HCT116 (cell line): ENCODE results near the gene ZSWIM7. TPM values are rescaled to one million over a fixed set of nuclear protein-coding genes. Genes with fewer than 3 reads are reported as not detected.
A peak's percentile ranks its signal among the peaks of the same experiment; 100 is the strongest.

Experiments
- ATAC-seq: fragments of 200-7000 bp; cut with Tn5 transposase; 2 replicates; pipeline ENCODE4 v1.9.1; 2020; ENCODE audit warnings: mild to moderate bottlenecking, moderate library complexity
- BruUV-seq: library from RNA; stranded (reverse); fragments of 400-500 nt; replicated peaks from 2 replicates; lab custom pipeline; 2021; lab: Mats Ljungman, UMichigan
- CTCF ChIA-PET: fragments of 300-600 bp; sonication (Branson Sonifier 250); formaldehyde crosslinking; loops from one replicate; lab custom pipeline; 2021; ENCODE audit warnings: antibody characterized with exemption; lab: Charles Lee
- POLR2A ChIA-PET: fragments of 300-600, 350-600 bp; sonication (Branson Sonifier 250); formaldehyde crosslinking; loops from one replicate; lab custom pipeline; 2021; ENCODE audit warnings: antibody characterized with exemption; lab: Charles Lee
- RAD21 ChIA-PET, 2 experiments: fragments of 300-600 bp; sonication (Branson Sonifier 250); formaldehyde crosslinking; loops; one replicate each; lab custom pipeline; 2023; ENCODE audit warnings: low total read pairs in 2 of 2; ENCODE audit not compliant: uncharacterized antibody in 2 of 2, unreplicated experiment in 2 of 2, low non-redundant PET in 1 of 2; lab: Charles Lee
- DNase-seq: peaks from one replicate; pipeline ENCODE4 v3.0.0-alpha.2; 2010; ENCODE audit warnings: low read depth, low spot score
- H2AFZ ChIP-seq: fragments of 200-600 bp; shearing (Covaris generic), sonication (generic); 2 replicates; pipeline ENCODE4 v1.6.1; 2017; ENCODE audit warnings: low read depth, mixed run types, mixed read lengths, antibody characterized with exemption, low read length; ENCODE audit not compliant: poor library complexity, severe bottlenecking
- H3K27ac ChIP-seq: 2 replicates; pipeline ENCODE4 v1.5.1; 2012; ENCODE audit warnings: low read depth, low read length
- H3K27me3 ChIP-seq: fragments of 200-600 bp; sonication (generic); 2 replicates; pipeline ENCODE4 v1.6.1; 2016; ENCODE audit warnings: mixed run types, low read length, mixed read lengths; ENCODE audit not compliant: insufficient read depth
- H3K36me3 ChIP-seq, 2 experiments: fragments of 200-500 bp in 1 of 2; fragments of 200-600 bp in 1 of 2; sonication (Bioruptor generic) in 1 of 2; sonication (generic) in 1 of 2; 2 replicates each; pipeline versions ENCODE4 v1.5.1 to v1.6.1; 2014 to 2016; ENCODE audit warnings: low read length in 2 of 2, inconsistent platforms in 1 of 2, mixed read lengths in 1 of 2, mixed run types in 1 of 2; ENCODE audit not compliant: insufficient read depth in 2 of 2, control insufficient read depth in 1 of 2
- H3K4me1 ChIP-seq, 2 experiments: fragments of 200-600 bp in 1 of 2; sonication (generic) in 1 of 2; 2 replicates each; pipeline versions ENCODE4 v1.5.1 to v1.6.1; 2012 to 2017; ENCODE audit warnings: low read length in 2 of 2, inconsistent platforms in 1 of 2, mild to moderate bottlenecking in 1 of 2, mixed read lengths in 1 of 2, mixed run types in 1 of 2, moderate library complexity in 1 of 2; ENCODE audit not compliant: insufficient read depth in 2 of 2, control insufficient read depth in 1 of 2
- H3K4me2 ChIP-seq: fragments of 200-600 bp; sonication (generic); 2 replicates; pipeline ENCODE4 v1.6.1; 2017; ENCODE audit warnings: mixed run types, low read length, mixed read lengths
- H3K4me3 ChIP-seq, 2 experiments: fragments of 200-600 bp in 1 of 2; sonication (generic) in 1 of 2; replicated peaks in 1 of 2; 2 replicates each; pipeline ENCODE4 v1.5.1; 2011 to 2016; ENCODE audit warnings: low read length in 2 of 2, control low read depth in 1 of 2, low read depth in 1 of 2, mild to moderate bottlenecking in 1 of 2, mixed read lengths in 1 of 2, mixed run types in 1 of 2
- H3K79me2 ChIP-seq: fragments of 200-600 bp; sonication (generic); 2 replicates; pipeline ENCODE4 v1.6.1; 2017; ENCODE audit warnings: mild to moderate bottlenecking, mixed run types, low read length, moderate library complexity, mixed read lengths; ENCODE audit not compliant: insufficient read depth
- H3K9ac ChIP-seq: fragments of 200-600 bp; sonication (generic); 2 replicates; pipeline ENCODE4 v1.6.1; 2016; ENCODE audit warnings: low read length, mixed read lengths
- H3K9me2 ChIP-seq: fragments of 200-600 bp; sonication (generic), shearing (Covaris generic); 2 replicates; pipeline ENCODE4 v1.6.1; 2017; ENCODE audit warnings: mixed run types, mild to moderate bottlenecking, moderate library complexity; ENCODE audit not compliant: insufficient read depth
- H3K9me3 ChIP-seq, 2 experiments: fragments of 200-500 bp in 1 of 2; fragments of 200-600 bp in 1 of 2; sonication (Bioruptor generic) in 1 of 2; sonication (generic) in 1 of 2; 2 replicates each; pipeline ENCODE4 v1.6.1; 2014 to 2017; ENCODE audit warnings: low read length in 2 of 2, mixed read lengths in 2 of 2, inconsistent platforms in 1 of 2, low read depth in 1 of 2, mild to moderate bottlenecking in 1 of 2, mixed run types in 1 of 2, moderate library complexity in 1 of 2; ENCODE audit not compliant: control insufficient read depth in 1 of 2, insufficient read depth in 1 of 2
- H4K20me1 ChIP-seq: fragments of 200-600 bp; sonication (generic), shearing (Covaris generic); 2 replicates; pipeline ENCODE4 v1.6.1; 2017; ENCODE audit warnings: mixed run types, mild to moderate bottlenecking, moderate library complexity; ENCODE audit not compliant: insufficient read depth
- CEBPB ChIP-seq: IDR thresholded peaks from 2 replicates; pipeline ENCODE4 v1.6.1; 2012; ENCODE audit warnings: low read depth
- SRF ChIP-seq: IDR thresholded peaks from 2 replicates; pipeline ENCODE4 v1.6.1; 2012; ENCODE audit warnings: low read depth
- TCF7L2 ChIP-seq: IDR thresholded peaks from 2 replicates; pipeline ENCODE4 v1.7.0; 2011; ENCODE audit warnings: borderline replicate concordance, inconsistent platforms; ENCODE audit not compliant: insufficient read depth, insufficient read length; ENCODE audit errors: extremely low read depth
- intact Hi-C: fragments of 100-400 bp; cut with micrococcal nuclease; formaldehyde crosslinking; loops from 2 replicates; pipeline ENCODE4 v1.10.0; 2022
- total RNA-seq: library from RNA; stranded (reverse); gene quantifications from one replicate; pipeline ENCODE4 v1.2.1, GENCODE V29; 2021; ENCODE audit not compliant: unreplicated experiment
- TF ChIP-seq, protein P1 (sequence below): IDR thresholded peaks from 2 replicates; pipeline ENCODE4 v1.6.1; 2012; ENCODE audit warnings: low read depth
- TF ChIP-seq, protein P2 (sequence below), 3 experiments: fragments of 200-600 bp in 1 of 3; sonication (generic) in 1 of 3; IDR thresholded peaks in 2 of 3; conservative IDR thresholded peaks in 1 of 3; 2 replicates each; pipeline ENCODE4 v1.5.1; 2012 to 2017; ENCODE audit warnings: low read depth in 2 of 3, low read length in 2 of 3, antibody characterized with exemption in 1 of 3, borderline replicate concordance in 1 of 3, control low read depth in 1 of 3, mild to moderate bottlenecking in 1 of 3, mixed read lengths in 1 of 3, mixed run types in 1 of 3, moderate library complexity in 1 of 3; ENCODE audit not compliant: insufficient read depth in 1 of 3

The ZSWIM7 gene
- total RNA-seq, 1 experiment from 2014 or later: 33.5 TPM

DNA sequence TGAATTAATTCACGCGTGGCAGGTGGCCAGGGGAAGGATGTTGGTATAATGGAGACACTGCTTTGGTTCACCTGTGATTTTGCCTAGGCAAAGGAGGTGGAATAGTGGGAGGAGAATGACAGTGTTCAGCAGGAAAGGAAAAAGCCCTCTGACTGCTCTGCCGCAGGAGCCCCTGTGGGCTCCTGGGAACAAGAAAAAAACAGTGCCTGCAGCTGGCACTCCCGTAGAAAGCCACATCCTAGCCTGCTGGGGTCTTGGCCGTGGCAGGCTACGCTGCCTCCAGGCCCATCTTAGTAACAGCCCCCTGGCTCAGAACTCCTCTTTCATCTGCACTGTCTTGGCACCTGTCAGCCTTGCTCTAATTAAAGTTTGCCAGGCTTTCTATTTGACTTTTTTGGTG is 34.0 kb downstream of the ZSWIM7 start:
- Histone ChIP-seq H3K36me3 (peaks cover 0 to 26% of the 10 kb centered on the region in 2 experiments; a peak in 1 of 4 replicates), H3K4me2 (peak overlapping the region; percentile 80), H3K27me3 (no peaks in the 10 kb centered on the region), H3K9me3 (no peaks in the 10 kb centered on the region), H3K27ac (peak overlapping the region; percentile 92), H3K4me1 (peaks cover 76 to 95% of the 10 kb centered on the region in 2 experiments), H3K9ac (peak overlapping the region; percentile 63), H3K4me3 (peak overlapping the region in 1 of 2 experiments; percentile 18; a peak in 1 of 4 replicates), H3K9me2 (no peaks in the 10 kb centered on the region), H3K79me2 (peaks cover 99% of the 10 kb centered on the region), H2AFZ (no peak overlapping the region), H4K20me1 (no peaks in the 10 kb centered on the region)
- ChIA-PET POLR2A (interaction anchor here (1.0 to 2.7 kb wide), 7 partner anchors 11 to 473 kb away, joined by 3 to 13 read pairs (median 4); partner anchors contain the start of genes ADORA2B, TTC19 and ZSWIM7), CTCF (interaction anchor here (1.1 kb wide), 1 partner anchor 20 kb away, joined by 3 read pairs; the partner anchor contains the start of gene ADORA2B), RAD21 (no interaction called here)
- DNase-seq (no peak), ATAC-seq (no peak)
- BruUV-seq: no TSS peak
- intact Hi-C loops: no loop called here
- TF ChIP-seq SRF: no peak
- TF ChIP-seq, protein P1, sequence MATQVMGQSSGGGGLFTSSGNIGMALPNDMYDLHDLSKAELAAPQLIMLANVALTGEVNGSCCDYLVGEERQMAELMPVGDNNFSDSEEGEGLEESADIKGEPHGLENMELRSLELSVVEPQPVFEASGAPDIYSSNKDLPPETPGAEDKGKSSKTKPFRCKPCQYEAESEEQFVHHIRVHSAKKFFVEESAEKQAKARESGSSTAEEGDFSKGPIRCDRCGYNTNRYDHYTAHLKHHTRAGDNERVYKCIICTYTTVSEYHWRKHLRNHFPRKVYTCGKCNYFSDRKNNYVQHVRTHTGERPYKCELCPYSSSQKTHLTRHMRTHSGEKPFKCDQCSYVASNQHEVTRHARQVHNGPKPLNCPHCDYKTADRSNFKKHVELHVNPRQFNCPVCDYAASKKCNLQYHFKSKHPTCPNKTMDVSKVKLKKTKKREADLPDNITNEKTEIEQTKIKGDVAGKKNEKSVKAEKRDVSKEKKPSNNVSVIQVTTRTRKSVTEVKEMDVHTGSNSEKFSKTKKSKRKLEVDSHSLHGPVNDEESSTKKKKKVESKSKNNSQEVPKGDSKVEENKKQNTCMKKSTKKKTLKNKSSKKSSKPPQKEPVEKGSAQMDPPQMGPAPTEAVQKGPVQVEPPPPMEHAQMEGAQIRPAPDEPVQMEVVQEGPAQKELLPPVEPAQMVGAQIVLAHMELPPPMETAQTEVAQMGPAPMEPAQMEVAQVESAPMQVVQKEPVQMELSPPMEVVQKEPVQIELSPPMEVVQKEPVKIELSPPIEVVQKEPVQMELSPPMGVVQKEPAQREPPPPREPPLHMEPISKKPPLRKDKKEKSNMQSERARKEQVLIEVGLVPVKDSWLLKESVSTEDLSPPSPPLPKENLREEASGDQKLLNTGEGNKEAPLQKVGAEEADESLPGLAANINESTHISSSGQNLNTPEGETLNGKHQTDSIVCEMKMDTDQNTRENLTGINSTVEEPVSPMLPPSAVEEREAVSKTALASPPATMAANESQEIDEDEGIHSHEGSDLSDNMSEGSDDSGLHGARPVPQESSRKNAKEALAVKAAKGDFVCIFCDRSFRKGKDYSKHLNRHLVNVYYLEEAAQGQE: no peak
- no peak for TF ChIP-seq TCF7L2
- TF ChIP-seq, protein P2, sequence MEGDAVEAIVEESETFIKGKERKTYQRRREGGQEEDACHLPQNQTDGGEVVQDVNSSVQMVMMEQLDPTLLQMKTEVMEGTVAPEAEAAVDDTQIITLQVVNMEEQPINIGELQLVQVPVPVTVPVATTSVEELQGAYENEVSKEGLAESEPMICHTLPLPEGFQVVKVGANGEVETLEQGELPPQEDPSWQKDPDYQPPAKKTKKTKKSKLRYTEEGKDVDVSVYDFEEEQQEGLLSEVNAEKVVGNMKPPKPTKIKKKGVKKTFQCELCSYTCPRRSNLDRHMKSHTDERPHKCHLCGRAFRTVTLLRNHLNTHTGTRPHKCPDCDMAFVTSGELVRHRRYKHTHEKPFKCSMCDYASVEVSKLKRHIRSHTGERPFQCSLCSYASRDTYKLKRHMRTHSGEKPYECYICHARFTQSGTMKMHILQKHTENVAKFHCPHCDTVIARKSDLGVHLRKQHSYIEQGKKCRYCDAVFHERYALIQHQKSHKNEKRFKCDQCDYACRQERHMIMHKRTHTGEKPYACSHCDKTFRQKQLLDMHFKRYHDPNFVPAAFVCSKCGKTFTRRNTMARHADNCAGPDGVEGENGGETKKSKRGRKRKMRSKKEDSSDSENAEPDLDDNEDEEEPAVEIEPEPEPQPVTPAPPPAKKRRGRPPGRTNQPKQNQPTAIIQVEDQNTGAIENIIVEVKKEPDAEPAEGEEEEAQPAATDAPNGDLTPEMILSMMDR (IDR thresholded peaks at IDR 0.05 in 2 of 3, conservative IDR thresholded peaks at IDR 0.05 in 1 of 3; ENCODE audit: borderline replicate concordance in 1 of 3, insufficient read depth in 1 of 3, low read depth in 2 of 3, low read length in 2 of 3): no peak
- no peak for TF ChIP-seq CEBPB
